Measurements from ENCODE around the gene RASL12.

DNA sequence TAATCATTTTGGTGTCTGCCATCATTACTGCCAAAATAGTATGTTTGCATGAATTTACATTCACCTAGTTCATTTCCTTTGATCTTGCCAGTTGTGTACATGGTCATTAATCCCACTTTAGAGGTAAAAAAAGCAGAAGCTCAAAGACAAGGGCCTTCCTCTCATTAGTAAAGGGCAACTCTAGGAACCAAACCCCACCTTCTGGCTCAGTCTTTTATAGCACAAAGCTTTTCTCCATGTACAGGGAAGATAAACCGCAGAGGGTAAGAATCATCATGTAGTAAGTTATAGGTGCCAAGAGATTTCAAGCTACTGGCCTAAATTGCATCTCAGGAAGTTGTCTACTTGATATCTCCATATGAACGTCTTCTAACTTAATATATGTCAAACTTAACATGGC lies 58.8 kb downstream of the RASL12 start:
- TF ChIP-seq, protein P1, sequence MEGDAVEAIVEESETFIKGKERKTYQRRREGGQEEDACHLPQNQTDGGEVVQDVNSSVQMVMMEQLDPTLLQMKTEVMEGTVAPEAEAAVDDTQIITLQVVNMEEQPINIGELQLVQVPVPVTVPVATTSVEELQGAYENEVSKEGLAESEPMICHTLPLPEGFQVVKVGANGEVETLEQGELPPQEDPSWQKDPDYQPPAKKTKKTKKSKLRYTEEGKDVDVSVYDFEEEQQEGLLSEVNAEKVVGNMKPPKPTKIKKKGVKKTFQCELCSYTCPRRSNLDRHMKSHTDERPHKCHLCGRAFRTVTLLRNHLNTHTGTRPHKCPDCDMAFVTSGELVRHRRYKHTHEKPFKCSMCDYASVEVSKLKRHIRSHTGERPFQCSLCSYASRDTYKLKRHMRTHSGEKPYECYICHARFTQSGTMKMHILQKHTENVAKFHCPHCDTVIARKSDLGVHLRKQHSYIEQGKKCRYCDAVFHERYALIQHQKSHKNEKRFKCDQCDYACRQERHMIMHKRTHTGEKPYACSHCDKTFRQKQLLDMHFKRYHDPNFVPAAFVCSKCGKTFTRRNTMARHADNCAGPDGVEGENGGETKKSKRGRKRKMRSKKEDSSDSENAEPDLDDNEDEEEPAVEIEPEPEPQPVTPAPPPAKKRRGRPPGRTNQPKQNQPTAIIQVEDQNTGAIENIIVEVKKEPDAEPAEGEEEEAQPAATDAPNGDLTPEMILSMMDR (IDR thresholded peaks at IDR 0.05; ENCODE audit: insufficient read depth, low read length, poor library complexity, severe bottlenecking): no peak
- no peak for TF ChIP-seq EZH2phosphoT487 (conservative IDR thresholded peaks at IDR 0.05; ENCODE audit: low read length)
